Measurements from ENCODE around the gene KRT73. TPM values are rescaled to one million over a fixed set of nuclear protein-coding genes. Genes with fewer than 3 reads are reported as not detected.

Gene KRT73
- total RNA-seq, 1 donor from 2014 or later = not detected

DNA sequence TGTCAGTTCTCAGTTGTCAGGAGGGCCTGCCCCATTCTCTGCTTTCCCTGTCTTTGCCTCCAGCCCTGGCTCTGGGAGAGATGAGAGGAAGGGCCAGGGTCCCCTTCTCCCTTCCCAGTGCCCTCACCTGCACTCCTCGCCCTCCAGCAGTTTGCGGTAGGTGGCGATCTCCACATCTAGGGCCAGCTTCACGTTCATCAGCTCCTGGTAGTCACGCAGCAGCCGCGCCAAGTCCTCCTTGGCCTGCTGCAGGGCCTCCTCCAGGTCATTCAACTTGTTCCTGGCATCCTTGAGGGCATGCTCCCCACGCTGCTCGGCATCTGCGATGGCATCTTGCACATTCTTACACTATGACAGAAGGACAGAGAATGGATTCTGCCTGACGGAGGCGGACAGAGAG, 28.3 kb upstream of the KRT73 start:
- no peak overlapping the region for H3K4me3 ChIP-seq (ENCODE audit: low read depth, low read length)
- DNase-seq (ENCODE audit: low read depth) = no peak
- TF ChIP-seq, protein P1, sequence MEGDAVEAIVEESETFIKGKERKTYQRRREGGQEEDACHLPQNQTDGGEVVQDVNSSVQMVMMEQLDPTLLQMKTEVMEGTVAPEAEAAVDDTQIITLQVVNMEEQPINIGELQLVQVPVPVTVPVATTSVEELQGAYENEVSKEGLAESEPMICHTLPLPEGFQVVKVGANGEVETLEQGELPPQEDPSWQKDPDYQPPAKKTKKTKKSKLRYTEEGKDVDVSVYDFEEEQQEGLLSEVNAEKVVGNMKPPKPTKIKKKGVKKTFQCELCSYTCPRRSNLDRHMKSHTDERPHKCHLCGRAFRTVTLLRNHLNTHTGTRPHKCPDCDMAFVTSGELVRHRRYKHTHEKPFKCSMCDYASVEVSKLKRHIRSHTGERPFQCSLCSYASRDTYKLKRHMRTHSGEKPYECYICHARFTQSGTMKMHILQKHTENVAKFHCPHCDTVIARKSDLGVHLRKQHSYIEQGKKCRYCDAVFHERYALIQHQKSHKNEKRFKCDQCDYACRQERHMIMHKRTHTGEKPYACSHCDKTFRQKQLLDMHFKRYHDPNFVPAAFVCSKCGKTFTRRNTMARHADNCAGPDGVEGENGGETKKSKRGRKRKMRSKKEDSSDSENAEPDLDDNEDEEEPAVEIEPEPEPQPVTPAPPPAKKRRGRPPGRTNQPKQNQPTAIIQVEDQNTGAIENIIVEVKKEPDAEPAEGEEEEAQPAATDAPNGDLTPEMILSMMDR (conservative IDR thresholded peaks at IDR 0.05; ENCODE audit: low read depth, low read length) = no peak

DNA sequence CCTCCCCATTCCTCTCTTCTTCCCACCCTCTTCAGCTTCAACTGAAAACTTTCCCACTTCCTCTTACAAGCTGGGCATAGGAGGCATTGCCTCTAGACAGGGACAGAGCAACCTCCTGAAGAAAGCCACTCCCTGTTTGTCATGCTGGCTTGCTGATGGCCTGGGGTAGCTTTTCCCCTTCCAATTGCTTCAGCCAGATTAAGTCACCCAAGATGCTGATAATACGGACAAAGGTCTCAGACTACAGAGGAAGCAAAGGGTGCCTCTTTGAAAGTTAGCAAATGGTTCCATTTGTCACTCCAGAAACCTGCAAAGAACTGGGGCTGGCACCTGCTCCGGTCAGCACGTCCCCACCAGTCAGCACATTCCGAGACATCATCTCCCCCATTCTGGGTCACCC, 27.6 kb upstream of the KRT73 start:
- H3K4me3 ChIP-seq (ENCODE audit: low read depth, low read length) = no peak overlapping the region
- TF ChIP-seq, protein P1 (conservative IDR thresholded peaks at IDR 0.05; ENCODE audit: low read depth, low read length) = no peak
- DNase-seq (ENCODE audit: low read depth) = no peak

GRCh38 chr12:52645120-52645761, 26.9 kb upstream of the KRT73 start:
- DNase-seq (ENCODE audit: low read depth) = no peak
- TF ChIP-seq, protein P1 (conservative IDR thresholded peaks at IDR 0.05; ENCODE audit: low read depth, low read length) = no peak
- H3K4me3 ChIP-seq (ENCODE audit: low read depth, low read length) = no peak overlapping the region

- TF ChIP-seq, protein P1 (conservative IDR thresholded peaks at IDR 0.05; ENCODE audit: low read depth, low read length) = no peak
- DNase-seq (ENCODE audit: low read depth) = no peak
- no peak overlapping the region for H3K4me3 ChIP-seq (ENCODE audit: low read depth, low read length)
These were observed 25.7 kb upstream of the KRT73 start for GRCh38 chr12:52644078-52644415.

DNA sequence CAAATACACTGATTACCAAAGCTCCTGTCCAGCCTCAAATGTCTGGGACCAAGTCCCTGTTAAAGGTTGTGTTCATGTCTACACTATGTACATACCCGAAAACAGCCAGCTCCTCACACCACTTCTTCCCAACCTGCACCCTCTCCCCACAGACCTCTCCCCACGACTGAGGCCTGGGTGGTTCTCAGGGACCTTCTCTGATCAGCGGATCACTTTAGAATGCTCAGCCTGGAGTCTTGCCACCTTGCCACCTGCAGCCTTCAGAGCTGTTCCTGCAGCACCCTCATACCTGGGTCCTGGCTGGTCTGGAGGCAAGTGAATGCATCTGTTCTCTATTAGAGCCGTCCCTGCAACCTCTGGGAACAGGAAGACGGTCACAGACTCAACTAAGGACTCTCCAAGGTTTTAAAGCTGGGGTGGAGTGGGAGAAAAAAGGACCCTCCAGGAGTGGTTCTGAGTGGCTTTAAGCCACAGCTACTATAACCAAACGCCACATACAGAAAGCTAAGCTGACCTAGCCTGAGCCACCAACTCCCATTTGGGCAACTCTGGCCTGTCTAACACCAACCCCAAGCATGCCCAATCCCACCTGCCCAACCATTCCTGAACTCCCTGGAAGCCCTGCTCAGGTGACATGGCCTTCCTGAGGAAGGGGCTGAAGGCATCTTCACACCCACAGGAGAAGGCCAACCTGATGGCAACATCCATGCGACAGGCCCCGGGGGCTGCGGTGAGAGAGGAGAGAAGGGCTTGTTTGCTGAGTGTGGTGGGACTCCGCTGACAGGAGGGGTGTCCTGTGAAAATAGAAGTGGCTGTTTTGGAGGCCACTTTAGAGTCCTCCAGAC, 25.1 kb upstream of the KRT73 start:
- no peak for DNase-seq (ENCODE audit: low read depth)
- TF ChIP-seq, protein P1 (conservative IDR thresholded peaks at IDR 0.05; ENCODE audit: low read depth, low read length) = no peak

DNA sequence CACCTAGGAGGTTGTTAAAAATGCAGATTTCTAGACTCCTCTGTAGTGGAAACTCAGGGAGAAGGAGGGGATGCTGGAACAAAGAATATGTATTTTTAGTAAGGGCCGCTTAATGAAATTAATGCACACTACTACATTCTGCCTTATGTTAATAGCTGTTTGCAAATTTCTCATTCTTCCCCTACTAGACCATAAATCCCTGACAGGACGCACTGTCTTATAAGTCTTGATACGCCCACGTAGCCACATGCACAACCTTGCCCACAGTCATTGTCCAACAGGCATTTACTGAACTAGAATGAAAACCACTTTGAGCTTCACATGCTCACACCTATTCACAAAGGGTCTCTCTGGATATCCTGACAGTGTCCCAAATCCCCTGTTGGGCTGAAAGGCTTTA, 23.1 kb upstream of the KRT73 start:
- no peak for DNase-seq (ENCODE audit: low read depth)
- TF ChIP-seq, protein P1 (conservative IDR thresholded peaks at IDR 0.05; ENCODE audit: low read depth, low read length) = no peak
- H3K4me3 ChIP-seq (ENCODE audit: low read depth, low read length) = no peak overlapping the region

More for the DNA sequence above, 25.1 kb upstream of the KRT73 start:
- no peak overlapping the region for H3K4me3 ChIP-seq (ENCODE audit: low read depth, low read length)

Data from epithelial cell of proximal tubule (primary cell).